NCI-H774 (cell line): ENCODE data around the gene RASSF7.
"Not testable (repeated sequence)": the region's sequence is repeated elsewhere in the genome, so short reads cannot be mapped to it uniquely, and the experiment has no call there.

ENCODE experiments used
- DNase-seq: peaks from one replicate; lab custom pipeline; 2025; lab: John Stamatoyannopoulos, UW

RASSF7 gene

GRCh38 chr11:560305-561147 lies at the start of gene RASSF7, which contains the start of gene LMNTD2:
RASSF7 (plus strand) TSS chr11:560970; CDS start chr11:561769, 799 bp downstream.
LMNTD2 (minus strand) TSS chr11:560738; CDS start chr11:560716, 22 bp downstream.
- peak; percentile 91 for DNase-seq

- DNase-seq, result no peak
Observed at GRCh38 chr11:512761-513595, 47.8 kb upstream of the RASSF7 start.

DNA sequence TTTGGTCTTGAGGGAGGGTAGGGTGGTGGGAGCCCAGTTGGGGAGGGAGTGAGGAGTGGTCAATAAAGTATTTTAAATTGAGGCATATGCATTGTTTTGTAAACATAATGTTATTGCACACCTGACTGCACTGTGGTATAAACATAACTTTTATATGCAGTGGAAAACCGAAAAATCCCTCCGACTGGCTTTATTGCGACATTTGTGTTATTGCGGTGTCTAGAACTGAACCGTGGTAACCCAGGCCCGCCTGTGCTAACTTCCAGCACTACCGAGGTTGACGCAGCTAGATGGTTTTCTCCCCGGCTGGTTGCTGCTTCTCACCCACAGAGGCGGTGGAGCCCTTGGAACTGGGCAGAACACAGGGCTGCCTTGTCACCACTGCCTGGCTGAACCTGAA lies 46.2 kb upstream of the RASSF7 start:
- DNase-seq, result no peak

DNA sequence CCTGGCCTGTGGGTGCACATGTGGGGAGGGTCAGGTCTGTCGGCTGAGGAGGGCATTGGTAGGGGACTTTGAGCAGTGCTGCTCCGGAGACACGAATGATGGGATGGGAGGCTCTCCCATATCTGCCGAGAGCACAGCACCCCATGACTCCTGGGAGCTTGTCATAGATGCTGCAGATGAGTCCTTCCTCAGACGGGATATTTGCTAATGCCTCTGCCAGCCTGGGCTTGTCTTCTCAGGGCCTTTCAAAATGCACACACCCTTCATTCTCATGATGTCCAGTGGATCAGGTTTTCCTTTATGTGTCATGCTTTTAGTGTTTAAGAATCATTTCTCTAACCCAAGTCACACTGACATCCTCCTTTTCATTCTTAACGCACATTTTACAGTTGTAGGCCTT lies 45.6 kb upstream of the RASSF7 start:
- DNase-seq, result no peak

DNA sequence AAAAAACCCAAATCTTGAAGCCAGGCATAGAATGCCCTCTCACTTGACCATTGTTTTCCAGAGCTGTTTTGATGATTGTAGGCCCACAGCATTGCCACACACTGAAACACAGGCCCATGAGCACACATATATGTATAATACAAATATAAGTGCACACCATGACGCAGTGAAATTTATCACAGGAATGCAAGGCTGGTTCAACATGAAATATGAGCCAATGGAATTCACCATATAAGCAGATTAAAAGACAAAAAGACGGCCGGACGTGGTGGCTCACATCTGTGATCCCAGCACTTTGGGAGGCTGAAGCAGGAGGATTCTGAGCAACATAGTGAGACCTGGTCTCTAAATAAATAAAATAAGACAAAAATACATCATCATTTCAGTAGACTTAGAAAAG lies 44.4 kb upstream of the RASSF7 start:
- no peak for DNase-seq

GRCh38 chr11:516918-517685 lies 43.7 kb upstream of the RASSF7 start:
- DNase-seq, result not testable (repeated sequence)

- DNase-seq, result no peak
Observed at GRCh38 chr11:518463-519202, 42.1 kb upstream of the RASSF7 start.

GRCh38 chr11:520428-521176 lies 40.2 kb upstream of the RASSF7 start:
- no peak for DNase-seq

DNA sequence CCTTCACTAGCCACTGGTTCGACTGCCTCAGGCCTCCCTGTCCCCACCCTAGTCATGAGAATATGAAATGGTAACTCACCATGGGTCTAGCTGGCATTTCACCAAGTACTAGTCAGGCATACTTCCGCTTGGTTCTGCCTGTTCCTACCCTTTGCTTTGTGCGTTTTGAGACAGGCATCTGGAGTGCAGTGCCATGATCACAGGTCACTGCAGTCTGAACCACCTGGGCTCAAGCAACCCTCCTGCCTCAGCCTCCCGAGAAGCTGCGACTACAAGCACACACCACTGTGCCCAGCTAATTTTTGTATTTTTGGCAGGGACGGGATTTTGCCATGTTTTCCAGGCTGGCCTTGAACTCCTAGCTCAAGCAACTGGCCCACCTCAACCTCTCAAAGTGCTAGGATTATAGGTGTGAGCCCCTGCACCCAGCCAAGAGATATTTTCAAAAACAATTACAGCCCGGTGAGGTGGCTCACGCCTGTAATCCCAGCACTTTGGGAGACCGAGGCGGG lies 39.5 kb upstream of the RASSF7 start:
- no peak for DNase-seq

GRCh38 chr11:526192-526591 lies 34.6 kb upstream of the RASSF7 start:
- DNase-seq, result no peak

DNA sequence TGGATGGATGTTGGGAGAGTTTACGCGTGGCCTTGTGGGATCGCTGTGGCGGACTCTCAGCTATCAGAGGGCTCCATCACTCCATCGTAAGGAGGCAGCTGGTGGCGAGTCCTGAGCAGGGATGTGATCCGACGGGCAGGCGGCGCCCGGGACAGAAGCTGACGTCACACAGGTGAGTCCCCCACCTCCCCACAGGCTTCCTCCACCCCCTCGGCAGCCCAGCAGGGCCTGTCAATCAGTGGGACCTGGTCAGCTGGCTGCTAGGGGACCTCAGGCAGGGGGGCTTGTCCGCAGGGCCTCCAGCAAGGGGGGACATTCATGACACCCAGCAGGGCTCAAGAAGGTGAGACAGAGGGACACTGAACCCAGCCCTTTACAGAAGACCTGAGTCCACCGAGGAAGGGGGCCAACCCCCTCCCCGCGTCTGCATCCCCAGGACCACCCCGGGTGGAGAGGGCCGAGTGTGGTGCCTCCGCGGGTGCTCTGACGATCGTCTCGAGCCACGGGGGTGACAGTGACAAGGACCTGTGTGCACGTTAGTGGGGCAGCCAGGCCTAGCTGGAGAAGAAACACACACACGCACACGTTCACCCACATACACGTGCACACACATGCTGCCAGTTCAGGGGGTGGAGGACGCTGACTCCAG lies 32.5 kb upstream of the RASSF7 start:
- no peak for DNase-seq

DNA sequence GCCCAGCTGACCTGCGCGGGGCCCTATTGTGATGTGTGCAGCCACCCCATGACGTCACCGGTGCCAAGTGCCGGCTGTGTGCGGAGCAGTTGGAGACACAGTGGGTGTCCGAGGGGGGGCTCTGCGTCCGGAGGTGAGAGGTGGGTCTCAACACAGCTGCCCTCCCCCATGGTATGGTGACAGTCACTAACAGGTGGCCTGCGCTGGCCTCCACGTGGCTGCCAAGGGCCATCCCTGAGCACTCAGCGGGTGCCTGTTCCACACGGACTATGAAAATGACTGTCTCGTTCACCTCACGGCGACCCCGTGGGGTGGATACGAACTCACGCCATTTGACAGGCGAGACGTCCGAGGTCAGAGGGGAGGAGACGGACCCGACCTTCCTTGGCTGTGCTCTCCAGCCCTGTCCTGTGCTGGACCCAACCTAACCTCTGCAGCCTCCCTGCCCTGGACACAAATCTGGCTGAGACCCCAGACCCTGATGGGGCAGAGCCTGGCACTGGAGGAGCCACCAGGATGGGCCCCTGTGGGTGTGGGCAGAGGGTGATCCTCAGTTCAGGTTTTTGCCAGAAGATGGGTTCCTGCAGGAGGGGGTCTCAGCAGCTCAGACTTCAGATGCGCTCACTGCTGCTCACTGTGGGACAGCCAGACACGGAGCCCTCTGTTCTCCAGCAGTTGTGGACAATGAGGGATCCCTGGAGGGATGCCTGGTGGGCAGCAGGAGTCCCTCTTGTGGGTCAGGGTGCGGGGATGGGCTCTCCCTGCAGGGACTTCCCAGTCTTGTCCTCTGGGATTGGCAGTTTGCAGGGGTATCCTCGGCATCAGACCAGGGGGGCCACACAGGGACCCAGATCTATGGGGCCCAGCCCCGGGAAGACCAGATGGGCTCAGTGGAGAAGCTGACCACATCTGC lies 31.7 kb upstream of the RASSF7 start:
- DNase-seq, result peak; percentile 21

- no peak for DNase-seq
Observed at GRCh38 chr11:529728-530411, 30.9 kb upstream of the RASSF7 start.

DNA sequence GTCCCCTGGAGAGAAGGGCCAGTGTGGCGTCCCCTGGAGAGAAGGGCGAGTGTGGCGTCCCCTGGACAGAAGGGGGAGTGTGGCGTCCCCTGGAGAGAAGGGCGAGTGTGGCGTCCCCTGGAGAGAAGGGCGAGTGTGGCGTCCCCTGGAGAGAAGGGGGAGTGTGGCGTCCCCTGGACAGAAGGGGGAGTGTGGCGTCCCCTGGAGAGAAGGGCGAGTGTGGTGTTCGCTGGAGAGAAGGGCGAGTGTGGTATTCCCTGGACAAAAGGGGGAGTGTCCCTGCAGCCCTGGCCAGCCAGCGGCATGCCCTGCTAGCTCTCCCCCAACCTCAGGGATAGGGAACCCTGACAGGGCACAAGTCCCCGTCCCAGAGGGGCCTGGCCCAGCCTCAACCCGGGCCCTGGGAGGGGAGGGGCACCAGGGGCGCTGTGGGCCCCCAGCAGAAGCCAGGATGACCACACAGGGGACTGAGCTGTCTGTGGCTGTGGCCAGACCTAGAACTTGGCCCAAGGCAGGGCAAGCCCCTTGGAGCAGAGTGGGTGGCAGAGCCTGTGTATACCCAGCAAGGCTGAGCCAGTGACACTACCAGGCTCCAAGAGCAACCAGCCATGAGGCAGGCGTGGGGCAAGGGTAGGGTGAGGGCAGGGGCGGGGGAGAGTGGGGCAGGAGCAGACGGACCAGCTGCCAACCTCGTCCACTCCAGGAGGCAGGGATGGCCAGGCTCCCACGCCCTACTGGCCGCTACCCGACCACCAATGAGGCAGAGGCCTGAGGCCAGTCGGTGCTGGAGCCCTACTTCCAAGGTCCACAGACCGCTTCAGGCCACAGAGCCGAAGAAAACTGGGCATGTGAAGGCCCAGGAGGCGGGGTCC lies 29.6 kb upstream of the RASSF7 start:
- no peak for DNase-seq

GRCh38 chr11:531919-532526 lies 28.7 kb upstream of the RASSF7 start:
- DNase-seq, result no peak

DNA sequence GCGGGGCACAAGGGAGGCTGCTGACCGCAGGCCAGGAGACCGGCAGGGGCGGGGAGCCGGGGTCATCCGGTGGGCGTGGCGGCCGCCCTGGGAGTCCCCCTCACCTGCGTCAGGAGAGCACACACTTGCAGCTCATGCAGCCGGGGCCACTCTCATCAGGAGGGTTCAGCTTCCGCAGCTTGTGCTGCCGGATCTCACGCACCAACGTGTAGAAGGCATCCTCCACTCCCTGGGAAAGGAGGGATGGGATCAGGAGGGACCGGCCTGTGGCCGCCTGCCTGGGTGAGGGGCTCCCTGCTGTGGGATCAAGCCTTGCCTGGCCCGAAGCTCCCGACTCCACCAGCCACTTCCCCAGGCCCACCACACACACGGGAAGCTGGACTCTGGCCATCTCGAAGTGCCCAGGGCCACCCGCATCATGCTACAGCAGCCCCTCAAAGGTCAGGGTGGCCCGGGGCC lies 28.2 kb upstream of the RASSF7 start:
- DNase-seq, result no peak
